Right lung (tissue), 5 donors: ENCODE results near the gene ZFP36L1. TPM values are rescaled to one million over a fixed set of nuclear protein-coding genes. Genes with fewer than 3 reads are reported as not detected.
"Not testable (repeated sequence)": the region's sequence is repeated elsewhere in the genome, so short reads cannot be mapped to it uniquely, and the experiment has no call there.

ENCODE experiments used
- DNase-seq, 2 donors: peaks; one replicate each; pipeline ENCODE4 v3.0.0-alpha.2; 2013
- polyA plus RNA-seq, 5 donors: library from polyadenylated mRNA; unstranded; fragments of 120-200 nt; gene quantifications; one replicate each; pipeline versions ENCODE4 v1.2.1 to v1.2.3, GENCODE V29; 2013; ENCODE audit warnings: inconsistent platforms in 1 of 5, low replicate concordance in 1 of 5; ENCODE audit not compliant: insufficient read length in 5 of 5, insufficient read depth in 1 of 5

The ZFP36L1 gene
- polyA plus RNA-seq, 5 donors, result 423 to 620 (median 465) TPM

GRCh38 chr14:68767248-68767645, 25.6 kb downstream of the ZFP36L1 start:
- no peak for DNase-seq

GRCh38 chr14:68766299-68767247, 26.3 kb downstream of the ZFP36L1 start:
- DNase-seq, result no peak

- DNase-seq, result not testable (repeated sequence)
Measured at GRCh38 chr14:68763843-68764242, 29.0 kb downstream of the ZFP36L1 start.

GRCh38 chr14:68762953-68763764, 29.7 kb downstream of the ZFP36L1 start:
- DNase-seq, result peak; percentile 69 to 73

GRCh38 chr14:68761391-68761790, 31.5 kb downstream of the ZFP36L1 start:
- no peak for DNase-seq

- no peak for DNase-seq
Measured at GRCh38 chr14:68760761-68761160, 32.1 kb downstream of the ZFP36L1 start.

GRCh38 chr14:68759937-68760336, 32.9 kb downstream of the ZFP36L1 start:
- no peak for DNase-seq

GRCh38 chr14:68759017-68759560, 33.8 kb downstream of the ZFP36L1 start:
- no peak for DNase-seq

- DNase-seq, result no peak
Measured at GRCh38 chr14:68758301-68758700, 34.6 kb downstream of the ZFP36L1 start.

GRCh38 chr14:68757618-68758081, 35.2 kb downstream of the ZFP36L1 start:
- DNase-seq, result no peak

- no peak for DNase-seq
Measured at GRCh38 chr14:68756734-68757133, 36.1 kb downstream of the ZFP36L1 start.

GRCh38 chr14:68756000-68756481, 36.8 kb downstream of the ZFP36L1 start:
- no peak for DNase-seq

- no peak for DNase-seq
Measured at GRCh38 chr14:68755016-68755353, 37.9 kb downstream of the ZFP36L1 start.

- no peak for DNase-seq
Measured at GRCh38 chr14:68753690-68754089, 39.2 kb downstream of the ZFP36L1 start.

- no peak for DNase-seq
Measured at GRCh38 chr14:68752271-68753006, 40.4 kb downstream of the ZFP36L1 start.

- DNase-seq, result no peak
Measured at GRCh38 chr14:68749487-68750475, 43.1 kb downstream of the ZFP36L1 start.

- no peak for DNase-seq
Measured at GRCh38 chr14:68748691-68749090, 44.2 kb downstream of the ZFP36L1 start.

- DNase-seq, result no peak
Measured at GRCh38 chr14:68748260-68748659, 44.6 kb downstream of the ZFP36L1 start.

GRCh38 chr14:68747393-68747792, 45.5 kb downstream of the ZFP36L1 start:
- DNase-seq, result no peak

- no peak for DNase-seq
Measured at GRCh38 chr14:68744613-68745012, 48.3 kb downstream of the ZFP36L1 start.
